ENCODE data around the gene CDK15. TPM values are rescaled to one million over a fixed set of nuclear protein-coding genes. Genes with fewer than 3 reads are reported as not detected.
"Not testable (repeated sequence)": the region's sequence is repeated elsewhere in the genome, so short reads cannot be mapped to it uniquely, and the experiment has no call there.

Gene CDK15
- total RNA-seq, 3 donors from 2014 or later: 0.33 to 4.6 (median 2.2) TPM

DNA sequence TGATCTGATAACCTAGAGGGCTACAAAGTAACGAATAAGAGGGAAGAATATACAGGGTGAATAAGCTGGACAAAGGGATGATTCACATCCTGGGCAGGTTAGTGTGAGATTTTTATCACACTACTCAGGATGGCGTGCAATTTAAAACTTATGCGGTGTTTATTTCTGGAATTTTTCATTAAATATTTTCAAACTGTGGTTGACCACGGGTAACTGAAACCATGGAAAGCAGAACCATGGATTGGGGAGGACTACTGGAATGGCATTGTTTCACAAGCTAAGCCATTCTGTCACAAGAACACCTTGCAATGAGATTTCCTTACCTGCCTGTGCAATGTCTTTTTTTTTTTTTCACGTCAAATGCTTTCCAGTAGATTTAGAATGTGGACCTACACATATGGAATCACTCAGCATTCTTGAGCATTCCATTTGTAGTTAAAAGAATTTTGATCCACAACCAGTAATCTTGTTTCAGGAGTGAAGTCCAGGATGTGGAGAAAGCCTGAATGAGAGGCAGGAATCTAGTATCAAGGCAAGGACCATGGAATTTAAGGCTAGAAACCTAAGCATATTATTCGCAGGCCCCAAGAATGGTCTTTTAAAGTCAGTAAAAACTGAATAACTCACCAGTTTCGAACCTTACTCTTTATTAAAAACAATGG is 8.0 kb upstream of the CDK15 start:
- Histone ChIP-seq H3K9me3 (no peaks in the 10 kb centered on the region), H3K27me3 (no peaks in the 10 kb centered on the region), H3K27ac (no peak overlapping the region), H3K36me3 (no peaks in the 10 kb centered on the region), H3K4me3 (no peak overlapping the region), H3K4me1 (no peaks in the 10 kb centered on the region)
- DNase-seq (ENCODE audit: low spot score in 2 of 2): no peak
- no peak for TF ChIP-seq POLR2AphosphoS5 (IDR thresholded peaks at IDR 0.05)
- TF ChIP-seq, protein P1, sequence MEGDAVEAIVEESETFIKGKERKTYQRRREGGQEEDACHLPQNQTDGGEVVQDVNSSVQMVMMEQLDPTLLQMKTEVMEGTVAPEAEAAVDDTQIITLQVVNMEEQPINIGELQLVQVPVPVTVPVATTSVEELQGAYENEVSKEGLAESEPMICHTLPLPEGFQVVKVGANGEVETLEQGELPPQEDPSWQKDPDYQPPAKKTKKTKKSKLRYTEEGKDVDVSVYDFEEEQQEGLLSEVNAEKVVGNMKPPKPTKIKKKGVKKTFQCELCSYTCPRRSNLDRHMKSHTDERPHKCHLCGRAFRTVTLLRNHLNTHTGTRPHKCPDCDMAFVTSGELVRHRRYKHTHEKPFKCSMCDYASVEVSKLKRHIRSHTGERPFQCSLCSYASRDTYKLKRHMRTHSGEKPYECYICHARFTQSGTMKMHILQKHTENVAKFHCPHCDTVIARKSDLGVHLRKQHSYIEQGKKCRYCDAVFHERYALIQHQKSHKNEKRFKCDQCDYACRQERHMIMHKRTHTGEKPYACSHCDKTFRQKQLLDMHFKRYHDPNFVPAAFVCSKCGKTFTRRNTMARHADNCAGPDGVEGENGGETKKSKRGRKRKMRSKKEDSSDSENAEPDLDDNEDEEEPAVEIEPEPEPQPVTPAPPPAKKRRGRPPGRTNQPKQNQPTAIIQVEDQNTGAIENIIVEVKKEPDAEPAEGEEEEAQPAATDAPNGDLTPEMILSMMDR (IDR thresholded peaks at IDR 0.05): no peak
- TF ChIP-seq POLR2A (IDR thresholded peaks at IDR 0.05): no peak
- intact Hi-C loops (cut with DNase I; ENCODE audit: low total_unique reads): no loop called here

DNA sequence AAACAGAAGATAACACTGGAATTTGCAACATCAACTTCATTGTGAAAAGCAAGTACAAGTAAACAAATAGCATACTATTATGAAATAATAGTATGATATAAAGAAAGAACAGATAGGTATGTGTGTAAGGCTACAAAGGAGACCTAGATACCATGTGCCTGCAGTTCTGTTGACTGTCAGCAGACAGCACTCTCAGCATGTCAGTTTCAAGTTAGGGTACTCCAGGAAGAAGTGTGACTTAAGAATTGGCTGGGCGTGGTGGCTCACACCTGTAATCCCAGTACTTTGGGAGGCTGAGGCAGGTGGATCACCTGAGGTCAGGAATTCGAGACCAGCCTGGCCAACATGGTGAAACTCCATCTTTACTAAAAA is 7.4 kb upstream of the CDK15 start:
- intact Hi-C loops (cut with DNase I; ENCODE audit: low total_unique reads); DNase-seq (ENCODE audit: low spot score in 2 of 2): not testable (repeated sequence)

DNA sequence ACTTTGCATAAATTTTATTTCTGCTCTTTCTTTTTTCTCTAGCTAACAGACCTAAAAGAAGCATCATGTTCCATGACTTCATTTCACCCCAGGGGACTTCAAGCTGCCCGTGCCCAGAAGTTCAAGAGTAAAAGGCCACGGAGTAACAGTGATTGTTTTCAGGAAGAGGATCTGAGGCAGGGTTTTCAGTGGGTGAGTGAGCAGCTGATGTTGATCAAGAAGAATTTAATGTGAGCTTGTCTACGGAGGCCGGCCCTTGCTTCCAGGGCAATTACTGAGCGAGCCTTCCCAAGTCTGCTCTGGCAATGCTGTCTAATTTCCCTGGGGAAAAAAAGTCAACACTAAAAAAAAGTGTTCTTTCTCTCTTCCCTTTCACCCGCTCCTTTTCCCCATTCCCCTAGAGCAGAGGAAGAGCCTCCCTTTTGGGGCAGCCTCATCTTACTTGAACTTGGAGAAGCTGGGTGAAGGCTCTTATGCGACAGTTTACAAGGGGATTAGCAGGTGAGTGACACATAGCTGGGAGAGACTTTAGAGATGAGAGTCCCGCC is 1.2 kb downstream of the CDK15 start:
- H3K4me3 ChIP-seq: peak overlapping the region in 1 of 3 donors; percentile 27
- intact Hi-C loops (cut with DNase I; ENCODE audit: low total_unique reads): loop anchor here (10.0 kb wide), 1 partner anchor 357 kb away; no protein-coding TSS in a partner anchor
- no peaks in the 10 kb centered on the region for H3K4me1 ChIP-seq

More for the DNA sequence above, 7.4 kb upstream of the CDK15 start:
- not testable (repeated sequence) for H3K27ac ChIP-seq, H3K9me3 ChIP-seq, H3K4me1 ChIP-seq, H3K4me3 ChIP-seq, H3K27me3 ChIP-seq, H3K36me3 ChIP-seq

DNA sequence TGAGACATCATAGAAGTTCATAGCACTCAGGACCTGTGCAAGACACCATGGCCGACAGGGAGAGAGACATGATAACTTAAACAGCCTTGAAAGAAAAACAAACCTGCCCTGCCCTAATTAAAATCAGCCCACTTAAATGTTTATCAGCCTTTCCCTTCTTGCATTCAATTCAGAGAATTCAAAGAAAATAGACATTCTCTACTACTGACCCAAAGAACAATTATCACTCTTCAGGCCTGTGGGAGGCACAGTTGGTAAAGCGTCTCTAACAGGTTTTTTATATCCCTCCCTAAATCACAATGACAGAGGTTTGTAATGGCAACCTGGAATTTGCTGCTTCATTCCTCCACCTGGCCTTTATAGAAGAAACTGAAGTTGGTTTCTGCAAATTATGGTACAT is 1.7 kb downstream of the CDK15 start:
- Histone ChIP-seq H3K36me3 (no peaks in the 10 kb centered on the region), H3K27me3 (no peaks in the 10 kb centered on the region), H3K4me3 (no peak overlapping the region), H3K4me1 (no peaks in the 10 kb centered on the region), H3K9me3 (no peaks in the 10 kb centered on the region), H3K27ac (peak overlapping the region; percentile 23 to 67)
- intact Hi-C loops (cut with DNase I; ENCODE audit: low total_unique reads): loop anchor here (10.0 kb wide), 1 partner anchor 357 kb away; no protein-coding TSS in a partner anchor
- DNase-seq (ENCODE audit: low spot score in 2 of 2): no peak
- TF ChIP-seq, protein P1 (IDR thresholded peaks at IDR 0.05): no peak

More for the DNA sequence above, 1.2 kb downstream of the CDK15 start:
- Histone ChIP-seq H3K27ac (peak overlapping the region; percentile 23 to 67), H3K36me3 (no peaks in the 10 kb centered on the region), H3K27me3 (no peaks in the 10 kb centered on the region), H3K9me3 (no peaks in the 10 kb centered on the region)
- DNase-seq (ENCODE audit: low spot score in 2 of 2): peak in 1 of 2 donors; percentile 23
- no peak for TF ChIP-seq POLR2AphosphoS5 (IDR thresholded peaks at IDR 0.05)
- TF ChIP-seq POLR2A (IDR thresholded peaks at IDR 0.05): no peak
- TF ChIP-seq, protein P1 (IDR thresholded peaks at IDR 0.05): no peak

DNA sequence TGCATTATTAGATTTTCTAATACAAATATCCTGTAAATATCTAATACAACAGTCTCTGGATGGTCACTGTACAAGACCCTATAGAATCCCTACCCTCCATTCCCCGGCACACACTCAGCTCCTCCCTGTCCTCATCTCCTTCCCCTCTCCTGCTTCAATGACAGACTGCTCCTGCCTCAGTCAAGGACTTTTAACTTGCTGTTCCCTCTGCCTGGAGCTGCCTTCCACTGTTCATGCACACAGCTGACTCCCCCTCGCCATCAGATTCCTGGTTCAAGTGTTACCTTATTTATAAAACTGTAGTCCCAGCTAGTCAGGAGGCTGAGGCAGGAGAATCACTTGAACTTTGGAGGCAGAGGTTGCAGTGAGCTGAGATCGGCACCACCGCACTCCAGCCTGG is 3.3 kb downstream of the CDK15 start:
- Histone ChIP-seq H3K4me1 (no peaks in the 10 kb centered on the region), H3K27ac (no peak overlapping the region), H3K9me3 (no peaks in the 10 kb centered on the region), H3K36me3 (no peaks in the 10 kb centered on the region), H3K27me3 (no peaks in the 10 kb centered on the region), H3K4me3 (no peak overlapping the region)
- intact Hi-C loops (cut with DNase I; ENCODE audit: low total_unique reads): loop anchor here (10.0 kb wide), 1 partner anchor 355 kb away; no protein-coding TSS in a partner anchor
- no peak for DNase-seq (ENCODE audit: low spot score in 2 of 2)
- TF ChIP-seq POLR2A (IDR thresholded peaks at IDR 0.05): no peak
- no peak for TF ChIP-seq POLR2AphosphoS5 (IDR thresholded peaks at IDR 0.05)
- TF ChIP-seq, protein P1 (IDR thresholded peaks at IDR 0.05): no peak

DNA sequence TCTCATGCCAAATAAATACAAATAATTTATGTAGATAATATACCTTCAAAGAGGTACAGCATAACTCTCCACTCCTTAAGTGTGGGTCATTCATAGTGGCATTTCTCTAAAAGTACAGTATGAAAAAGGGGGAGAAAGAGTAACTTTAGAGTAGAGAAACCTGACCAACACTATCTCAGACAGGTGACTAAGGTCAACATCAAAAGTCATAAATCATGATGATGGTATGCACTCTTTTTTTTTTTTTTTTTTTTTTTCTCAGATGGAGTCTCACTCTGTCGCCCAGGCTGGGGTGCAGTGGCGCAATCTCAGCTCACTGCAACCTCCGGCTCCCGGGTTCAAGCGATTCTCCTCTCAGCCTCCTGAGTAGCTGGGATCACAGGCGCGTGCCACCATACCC is 4.3 kb downstream of the CDK15 start:
- intact Hi-C loops (cut with DNase I; ENCODE audit: low total_unique reads); H3K27ac ChIP-seq; DNase-seq (ENCODE audit: low spot score in 2 of 2); H3K4me1 ChIP-seq; H3K9me3 ChIP-seq; H3K27me3 ChIP-seq; H3K36me3 ChIP-seq; H3K4me3 ChIP-seq: not testable (repeated sequence)
